ENCODE measurements around the gene NLGN4Y.
"Not testable (repeated sequence)": the region's sequence is repeated elsewhere in the genome, so short reads cannot be mapped to it uniquely, and the experiment has no call there.

NLGN4Y gene

DNA sequence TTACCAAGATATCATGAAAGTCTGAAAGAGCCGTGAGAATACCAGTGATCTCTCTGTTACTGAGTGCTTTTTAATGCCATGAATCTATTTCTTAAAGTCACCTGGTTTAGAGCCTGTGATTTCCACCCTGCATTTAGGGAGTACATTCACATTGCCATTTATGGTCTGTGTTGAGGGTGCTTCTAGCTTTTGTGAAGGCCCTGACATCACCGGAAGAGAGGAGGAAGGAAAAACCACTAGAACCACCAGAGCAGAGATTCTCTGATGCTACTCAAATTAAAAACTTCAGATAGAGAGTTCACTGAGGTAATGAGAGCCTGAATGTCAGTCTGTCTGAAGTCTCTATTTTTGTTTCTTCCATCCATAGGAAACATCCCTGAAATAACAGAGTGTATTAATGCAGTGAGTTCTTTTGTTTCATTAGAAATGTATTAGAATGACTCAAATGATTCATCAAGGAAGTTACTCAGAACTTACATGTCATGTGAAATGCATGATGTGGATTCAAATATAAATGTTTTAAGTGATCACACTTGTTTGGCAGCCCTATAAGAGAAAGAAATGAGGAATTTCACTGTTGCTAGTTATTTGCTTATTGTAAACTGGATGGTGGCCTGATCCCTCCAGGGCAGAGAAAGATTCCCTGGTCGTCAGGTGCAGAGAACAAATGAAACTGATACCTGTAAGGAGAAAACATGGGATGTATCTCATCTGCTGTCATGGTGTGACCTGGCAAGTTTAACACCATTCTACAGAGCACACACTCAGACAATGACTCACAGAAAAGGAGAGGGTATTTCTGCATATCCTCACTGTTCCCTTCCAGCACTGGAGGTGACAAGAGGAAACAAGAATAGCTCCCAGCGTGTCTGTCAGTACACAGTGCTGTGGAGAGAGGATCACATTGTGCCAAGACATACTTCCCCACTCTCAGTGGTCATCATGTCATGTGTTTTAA, 310.1 kb downstream of the NLGN4Y start:
- peak; percentile 21 for DNase-seq (ENCODE audit: low read depth)

DNA sequence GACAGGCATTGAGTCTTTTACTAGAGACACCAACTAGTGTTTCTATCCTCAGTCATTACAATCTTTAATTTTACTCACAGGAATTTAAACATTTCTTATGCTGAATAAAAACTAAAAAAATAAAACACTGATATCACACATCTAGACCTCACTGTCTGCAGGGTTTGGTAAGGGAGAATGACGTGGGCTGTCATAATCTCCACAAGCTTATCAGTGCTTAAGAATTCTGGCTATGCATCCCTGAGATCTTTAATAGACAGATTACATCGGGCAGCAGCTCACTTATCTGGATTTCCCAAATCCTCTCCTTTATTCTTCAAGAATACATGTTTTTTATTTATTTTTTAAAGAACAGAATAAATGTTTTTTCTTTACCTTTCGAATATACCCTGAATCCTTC, 313.1 kb downstream of the NLGN4Y start:
- no peak for DNase-seq (ENCODE audit: low read depth)

DNA sequence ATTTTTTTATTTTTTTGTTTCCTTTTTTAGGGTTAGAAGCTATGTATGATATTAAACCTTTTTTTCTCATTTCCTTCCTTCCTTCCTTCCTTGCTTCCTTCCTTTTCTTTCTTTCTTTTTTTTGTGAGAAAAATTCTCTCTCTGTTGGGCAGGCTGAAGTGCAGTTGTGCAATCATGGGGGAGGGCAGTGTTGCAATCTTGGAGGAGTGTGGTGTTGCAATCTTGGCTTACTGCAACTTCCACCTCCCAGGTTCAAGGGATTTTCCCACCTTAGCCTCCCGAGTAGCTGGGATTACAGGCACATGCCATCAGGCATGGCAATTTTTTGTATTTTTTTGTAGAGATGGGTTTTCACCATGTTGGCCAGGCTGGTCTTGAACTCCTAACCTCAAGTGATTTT, 326.4 kb downstream of the NLGN4Y start:
- DNase-seq (ENCODE audit: low read depth) = peak; percentile 30

DNA sequence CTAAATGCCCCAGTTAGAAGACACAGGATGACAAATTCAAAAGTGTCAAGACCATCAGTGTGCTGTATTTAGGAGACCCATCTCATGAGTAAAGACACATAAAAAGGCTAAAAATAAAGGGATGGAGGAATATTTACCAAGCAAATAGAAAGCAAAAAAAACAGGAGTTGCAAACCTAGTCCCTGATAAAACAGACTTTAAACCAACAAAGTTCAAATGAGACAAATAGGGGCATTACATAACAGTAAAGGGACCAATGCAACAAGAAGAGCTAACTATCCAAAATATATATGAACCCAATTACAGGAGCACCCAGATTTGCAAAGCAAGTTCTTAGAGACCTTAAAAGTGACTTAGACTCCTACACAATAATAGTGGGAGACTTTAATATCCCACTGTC, 336.1 kb downstream of the NLGN4Y start:
- DNase-seq (ENCODE audit: low read depth) = no peak

DNA sequence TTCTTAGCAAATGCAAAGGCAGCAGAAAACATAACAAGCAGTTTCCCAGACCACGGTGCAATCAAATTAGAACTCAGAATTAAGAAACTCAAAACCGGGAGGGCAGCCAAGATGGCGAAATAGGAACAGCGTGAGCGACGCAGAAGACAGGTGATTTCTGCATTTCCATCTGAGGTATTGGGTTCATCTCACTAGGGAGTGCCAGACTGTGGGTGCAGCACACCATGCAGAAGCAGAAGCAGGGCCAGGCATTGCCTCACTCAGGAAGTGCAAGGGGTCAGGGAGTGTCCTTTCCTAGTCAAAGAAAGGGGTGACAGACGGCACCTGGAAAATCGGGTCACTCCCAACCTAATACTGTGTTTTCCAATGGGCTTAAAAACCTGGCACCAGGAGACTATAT, 336.7 kb downstream of the NLGN4Y start:
- DNase-seq (ENCODE audit: low read depth) = not testable (repeated sequence)

DNA sequence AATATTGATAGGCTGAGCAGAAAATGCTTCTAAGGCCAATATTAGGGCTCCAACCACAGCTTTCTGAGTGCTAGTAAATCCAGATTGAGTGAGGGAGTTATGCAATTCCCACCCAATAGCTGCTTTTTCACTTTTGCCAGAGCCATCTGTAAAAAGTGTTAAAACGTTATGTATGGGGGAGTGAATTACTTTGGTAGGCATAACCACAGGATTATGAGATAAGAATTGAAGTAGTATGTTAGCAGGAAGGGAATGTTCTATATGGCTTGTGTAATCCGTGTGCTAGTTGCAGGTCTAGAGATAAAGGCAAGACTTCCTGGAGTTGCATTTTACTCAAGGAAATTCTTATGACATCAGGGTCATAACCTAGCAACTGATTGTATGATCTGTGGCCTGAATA, 347.6 kb downstream of the NLGN4Y start:
- no peak for DNase-seq (ENCODE audit: low read depth)
